ENCODE data around the gene PTCHD4. TPM values are rescaled to one million over a fixed set of nuclear protein-coding genes. Genes with fewer than 3 reads are reported as not detected.
A peak's percentile ranks its signal among the peaks of the same experiment; 100 is the strongest.

Gene PTCHD4
- total RNA-seq, 1 donor from 2014 or later, result 11.4 TPM

DNA sequence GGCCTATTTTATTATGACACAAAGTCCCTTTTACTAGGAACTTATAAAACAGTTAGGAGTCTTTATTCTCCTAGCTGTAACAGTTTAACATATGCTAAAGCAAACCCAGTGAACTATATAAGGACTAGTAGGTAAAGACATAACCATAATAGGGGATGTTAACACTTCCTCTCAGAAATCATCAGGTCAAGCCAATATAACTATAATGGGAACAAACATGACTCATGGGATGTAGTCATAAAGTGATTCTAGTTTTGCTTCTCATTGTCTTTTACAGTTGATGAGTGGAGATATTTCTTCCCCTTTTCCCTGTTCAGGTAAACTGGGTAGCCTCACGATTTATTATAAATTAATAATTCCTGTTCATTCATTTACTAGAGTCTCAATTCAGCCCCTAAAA lies 9.7 kb downstream of the PTCHD4 start:
- no peak overlapping the region for H3K27ac Mint-ChIP-seq (ENCODE audit: unreplicated experiment)
- peaks cover 22% of the 10 kb centered on the region for H3K36me3 Mint-ChIP-seq (ENCODE audit: low read depth, unreplicated experiment)
- H3K4me3 Mint-ChIP-seq (ENCODE audit: unreplicated experiment), result no peak overlapping the region
- no peaks in the 10 kb centered on the region for H3K9me3 Mint-ChIP-seq (ENCODE audit: unreplicated experiment)
- H3K4me2 ChIP-seq (ENCODE audit: low read length), result no peak overlapping the region
- no peak overlapping the region for H3K27ac ChIP-seq (ENCODE audit: low read depth, low read length)
- H3K27me3 ChIP-seq (ENCODE audit: insufficient read depth, low read length), result no peaks in the 10 kb centered on the region
- no peak overlapping the region for H2AFZ ChIP-seq (ENCODE audit: low read depth, low read length)
- H3K9me3 ChIP-seq (ENCODE audit: insufficient read depth, low read depth, low read length), result no peaks in the 10 kb centered on the region
- no peak overlapping the region for H3K9ac ChIP-seq (ENCODE audit: low read length)
- FAIRE-seq (no peak), DNase-seq (ENCODE audit: low read depth) (no peak)
- H3K4me3 ChIP-seq (ENCODE audit: insufficient read depth, low read depth, low read length), result no peak overlapping the region
- no peaks in the 10 kb centered on the region for H3K36me3 ChIP-seq (ENCODE audit: insufficient read depth, low read length)
- peaks cover 4% of the 10 kb centered on the region for H3K4me1 ChIP-seq (ENCODE audit: insufficient read depth, low read length)
- peaks cover 46% of the 10 kb centered on the region for H4K20me1 ChIP-seq (ENCODE audit: insufficient read depth, low read length)
- H3K79me2 ChIP-seq (ENCODE audit: insufficient read depth, low read length), result peaks cover 39% of the 10 kb centered on the region
- TF ChIP-seq, protein P1, sequence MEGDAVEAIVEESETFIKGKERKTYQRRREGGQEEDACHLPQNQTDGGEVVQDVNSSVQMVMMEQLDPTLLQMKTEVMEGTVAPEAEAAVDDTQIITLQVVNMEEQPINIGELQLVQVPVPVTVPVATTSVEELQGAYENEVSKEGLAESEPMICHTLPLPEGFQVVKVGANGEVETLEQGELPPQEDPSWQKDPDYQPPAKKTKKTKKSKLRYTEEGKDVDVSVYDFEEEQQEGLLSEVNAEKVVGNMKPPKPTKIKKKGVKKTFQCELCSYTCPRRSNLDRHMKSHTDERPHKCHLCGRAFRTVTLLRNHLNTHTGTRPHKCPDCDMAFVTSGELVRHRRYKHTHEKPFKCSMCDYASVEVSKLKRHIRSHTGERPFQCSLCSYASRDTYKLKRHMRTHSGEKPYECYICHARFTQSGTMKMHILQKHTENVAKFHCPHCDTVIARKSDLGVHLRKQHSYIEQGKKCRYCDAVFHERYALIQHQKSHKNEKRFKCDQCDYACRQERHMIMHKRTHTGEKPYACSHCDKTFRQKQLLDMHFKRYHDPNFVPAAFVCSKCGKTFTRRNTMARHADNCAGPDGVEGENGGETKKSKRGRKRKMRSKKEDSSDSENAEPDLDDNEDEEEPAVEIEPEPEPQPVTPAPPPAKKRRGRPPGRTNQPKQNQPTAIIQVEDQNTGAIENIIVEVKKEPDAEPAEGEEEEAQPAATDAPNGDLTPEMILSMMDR (IDR thresholded peaks at IDR 0.05; ENCODE audit: insufficient read depth, low read depth, low read length), result no peak
- no peak for TF ChIP-seq EZH2 (IDR thresholded peaks at IDR 0.05; ENCODE audit: insufficient read depth, low read length)
- H3K27me3 Mint-ChIP-seq (ENCODE audit: low read depth, unreplicated experiment), result no peaks in the 10 kb centered on the region
- peaks cover 27% of the 10 kb centered on the region for H3K4me1 Mint-ChIP-seq (ENCODE audit: low read depth, unreplicated experiment)

DNA sequence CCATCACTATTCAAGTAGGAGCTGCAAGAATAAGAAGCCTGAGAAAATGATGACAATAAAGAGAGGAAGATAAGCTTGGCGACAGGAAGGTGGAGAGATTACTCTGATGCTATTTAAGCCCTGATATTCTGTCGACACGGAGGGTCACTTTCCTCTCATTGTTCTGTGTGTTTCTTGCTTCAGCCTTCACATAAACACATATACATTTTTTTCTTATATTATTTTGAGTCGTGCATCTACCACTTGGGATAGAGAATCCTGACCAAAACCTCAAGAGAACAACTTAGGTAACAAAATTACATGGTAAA lies 10.5 kb downstream of the PTCHD4 start:
- Mint-ChIP-seq H3K36me3 (ENCODE audit: low read depth, unreplicated experiment) (peaks cover 24% of the 10 kb centered on the region), H3K4me3 (ENCODE audit: unreplicated experiment) (no peak overlapping the region), H3K9me3 (ENCODE audit: unreplicated experiment) (no peaks in the 10 kb centered on the region), H3K27me3 (ENCODE audit: low read depth, unreplicated experiment) (no peaks in the 10 kb centered on the region), H3K27ac (ENCODE audit: unreplicated experiment) (peak overlapping the region; percentile 8), H3K4me1 (ENCODE audit: low read depth, unreplicated experiment) (peaks cover 27% of the 10 kb centered on the region)
- Histone ChIP-seq H3K9ac (ENCODE audit: low read length) (no peak overlapping the region), H3K27me3 (ENCODE audit: insufficient read depth, low read length) (no peaks in the 10 kb centered on the region), H3K79me2 (ENCODE audit: insufficient read depth, low read length) (peaks cover 41% of the 10 kb centered on the region), H3K27ac (ENCODE audit: low read depth, low read length) (no peak overlapping the region), H3K4me3 (ENCODE audit: insufficient read depth, low read depth, low read length) (no peak overlapping the region), H3K36me3 (ENCODE audit: insufficient read depth, low read length) (no peaks in the 10 kb centered on the region), H3K4me2 (ENCODE audit: low read length) (no peak overlapping the region), H4K20me1 (ENCODE audit: insufficient read depth, low read length) (peaks cover 52% of the 10 kb centered on the region), H3K4me1 (ENCODE audit: insufficient read depth, low read length) (peaks cover 4% of the 10 kb centered on the region), H2AFZ (ENCODE audit: low read depth, low read length) (no peak overlapping the region), H3K9me3 (ENCODE audit: insufficient read depth, low read depth, low read length) (no peaks in the 10 kb centered on the region)
- FAIRE-seq (no peak), DNase-seq (ENCODE audit: low read depth) (no peak)
- TF ChIP-seq EZH2 (IDR thresholded peaks at IDR 0.05; ENCODE audit: insufficient read depth, low read length), result no peak
- TF ChIP-seq, protein P1 (IDR thresholded peaks at IDR 0.05; ENCODE audit: insufficient read depth, low read depth, low read length), result no peak

DNA sequence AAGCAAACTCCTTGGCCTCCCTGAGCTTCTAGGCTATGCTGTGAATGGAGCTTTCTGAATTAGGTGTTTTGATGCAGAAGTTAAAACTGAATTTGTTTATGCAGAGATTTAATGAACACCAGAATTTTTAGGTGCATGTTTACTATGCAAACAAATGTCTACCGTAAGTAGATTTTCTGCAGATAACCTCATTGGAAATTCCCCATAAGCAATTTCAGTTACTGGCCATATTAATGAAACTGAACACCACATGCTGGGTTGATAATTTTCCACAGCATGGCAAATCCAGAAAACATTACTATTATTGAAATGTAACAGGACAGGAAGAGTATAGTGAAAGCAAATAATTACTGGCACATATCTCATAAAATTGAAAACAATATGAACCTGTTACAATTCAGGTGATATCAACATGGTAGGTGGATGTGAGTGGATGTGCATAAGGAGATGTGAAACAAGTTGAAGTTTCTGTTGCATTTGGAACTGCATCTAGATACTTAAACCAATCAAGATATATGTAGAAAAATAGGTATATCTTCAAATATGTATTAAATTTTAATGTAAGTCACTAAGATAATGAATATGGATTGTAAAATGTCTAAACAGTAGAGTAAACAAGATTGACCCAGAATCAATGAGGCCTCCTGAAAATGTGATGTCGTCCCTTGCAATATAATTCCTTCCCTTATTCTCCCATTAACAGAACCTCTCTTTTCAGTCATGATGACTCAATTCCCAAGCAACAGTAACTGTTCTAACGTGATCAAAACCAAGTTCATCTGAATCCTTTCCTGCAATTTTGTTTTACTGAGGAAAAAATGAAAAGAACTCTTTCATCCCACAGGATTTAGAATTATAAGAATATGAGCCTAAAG lies 11.0 kb downstream of the PTCHD4 start:
- H3K36me3 ChIP-seq (ENCODE audit: insufficient read depth, low read length), result no peaks in the 10 kb centered on the region
- no peaks in the 10 kb centered on the region for H3K9me3 ChIP-seq (ENCODE audit: insufficient read depth, low read depth, low read length)
- no peaks in the 10 kb centered on the region for H3K9me3 Mint-ChIP-seq (ENCODE audit: unreplicated experiment)
- peaks cover 24% of the 10 kb centered on the region for H3K36me3 Mint-ChIP-seq (ENCODE audit: low read depth, unreplicated experiment)
- H3K27me3 Mint-ChIP-seq (ENCODE audit: low read depth, unreplicated experiment), result no peaks in the 10 kb centered on the region
- peaks cover 24% of the 10 kb centered on the region for H3K4me1 Mint-ChIP-seq (ENCODE audit: low read depth, unreplicated experiment)
- no peak for DNase-seq (ENCODE audit: low read depth)
- H4K20me1 ChIP-seq (ENCODE audit: insufficient read depth, low read length), result peaks cover 52% of the 10 kb centered on the region
- peak overlapping the region; percentile 8 for H3K27ac Mint-ChIP-seq (ENCODE audit: unreplicated experiment)
- no peak overlapping the region for H3K27ac ChIP-seq (ENCODE audit: low read depth, low read length)
- peaks cover 41% of the 10 kb centered on the region for H3K79me2 ChIP-seq (ENCODE audit: insufficient read depth, low read length)
- TF ChIP-seq EZH2 (IDR thresholded peaks at IDR 0.05; ENCODE audit: insufficient read depth, low read length), result no peak
- TF ChIP-seq, protein P1 (IDR thresholded peaks at IDR 0.05; ENCODE audit: insufficient read depth, low read depth, low read length), result no peak
- H3K4me3 ChIP-seq (ENCODE audit: insufficient read depth, low read depth, low read length), result no peak overlapping the region
- H3K27me3 ChIP-seq (ENCODE audit: insufficient read depth, low read length), result no peaks in the 10 kb centered on the region
- no peak overlapping the region for H3K9ac ChIP-seq (ENCODE audit: low read length)
- no peak overlapping the region for H3K4me2 ChIP-seq (ENCODE audit: low read length)
- H2AFZ ChIP-seq (ENCODE audit: low read depth, low read length), result no peak overlapping the region
- peaks cover 4% of the 10 kb centered on the region for H3K4me1 ChIP-seq (ENCODE audit: insufficient read depth, low read length)
- no peak for FAIRE-seq
- no peak overlapping the region for H3K4me3 Mint-ChIP-seq (ENCODE audit: unreplicated experiment)
